ENCODE measurements around the gene NPB. TPM values are rescaled to one million over a fixed set of nuclear protein-coding genes. Genes with fewer than 3 reads are reported as not detected.

The NPB gene
- total RNA-seq, 4 donors from 2014 or later, result 0.12 to 0.16 TPM; not detected in 2

DNA sequence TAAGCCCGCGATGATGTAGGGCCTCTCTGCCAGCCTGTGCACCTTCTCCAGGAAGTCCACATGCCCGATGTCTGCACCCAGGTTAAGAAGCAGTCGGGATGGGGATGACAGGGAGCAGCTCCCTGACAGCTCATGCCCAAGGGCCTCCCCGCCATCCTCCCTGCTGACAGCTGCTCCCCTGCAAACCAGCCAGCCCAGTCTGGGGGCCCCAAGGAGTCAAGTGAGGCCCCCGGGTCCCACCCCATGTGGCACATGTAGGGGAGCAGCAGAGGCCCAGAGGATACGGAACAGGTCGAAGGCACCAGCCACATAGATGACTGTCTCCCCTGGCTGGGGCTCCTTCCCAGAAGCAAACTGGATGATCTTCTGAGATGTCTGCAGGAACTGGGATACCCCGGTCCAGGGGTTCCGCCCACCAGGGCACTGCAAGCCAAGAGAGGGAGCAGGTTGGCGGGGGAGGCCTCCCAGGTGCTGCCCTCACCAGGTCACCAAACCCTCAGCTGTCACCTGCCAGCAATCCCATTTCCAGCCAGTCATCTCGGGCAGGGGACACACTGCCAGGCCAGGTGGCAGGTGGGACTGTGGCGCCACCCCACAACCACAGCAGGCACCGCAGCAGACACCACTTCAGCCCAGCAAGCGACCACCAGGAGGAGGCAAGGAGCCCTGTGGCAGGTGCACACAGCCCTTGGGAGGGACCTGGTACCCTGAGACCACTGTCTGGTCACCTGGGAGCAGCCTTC, 4.6 kb downstream of the NPB start:
- H3K9me3 ChIP-seq, result no peaks in the 10 kb centered on the region
- H3K27ac ChIP-seq, result no peak overlapping the region
- no peak overlapping the region for H3K4me3 ChIP-seq
- no peak for ATAC-seq
- 100% methylated on average over 3 of the region's 15 CpGs; no CpG with 5 or more reads in 1 of the 2 donors for WGBS, 2 donors (ENCODE audit: low coverage in 1 of 2)
- peaks cover 17% of the 10 kb centered on the region for H3K27me3 ChIP-seq
- H3K36me3 ChIP-seq, result peaks cover 0 to 59% of the 10 kb centered on the region in 2 donors
- H3K4me1 ChIP-seq, result peaks cover 0 to 30% (median 16%) of the 10 kb centered on the region in 3 donors
- TF ChIP-seq POLR2AphosphoS5 (IDR thresholded peaks at IDR 0.05) (no peak), EP300 (IDR thresholded peaks at IDR 0.05) (no peak), POLR2A (IDR thresholded peaks at IDR 0.05) (no peak), CTCF (IDR thresholded peaks at IDR 0.05) (no peak)

DNA sequence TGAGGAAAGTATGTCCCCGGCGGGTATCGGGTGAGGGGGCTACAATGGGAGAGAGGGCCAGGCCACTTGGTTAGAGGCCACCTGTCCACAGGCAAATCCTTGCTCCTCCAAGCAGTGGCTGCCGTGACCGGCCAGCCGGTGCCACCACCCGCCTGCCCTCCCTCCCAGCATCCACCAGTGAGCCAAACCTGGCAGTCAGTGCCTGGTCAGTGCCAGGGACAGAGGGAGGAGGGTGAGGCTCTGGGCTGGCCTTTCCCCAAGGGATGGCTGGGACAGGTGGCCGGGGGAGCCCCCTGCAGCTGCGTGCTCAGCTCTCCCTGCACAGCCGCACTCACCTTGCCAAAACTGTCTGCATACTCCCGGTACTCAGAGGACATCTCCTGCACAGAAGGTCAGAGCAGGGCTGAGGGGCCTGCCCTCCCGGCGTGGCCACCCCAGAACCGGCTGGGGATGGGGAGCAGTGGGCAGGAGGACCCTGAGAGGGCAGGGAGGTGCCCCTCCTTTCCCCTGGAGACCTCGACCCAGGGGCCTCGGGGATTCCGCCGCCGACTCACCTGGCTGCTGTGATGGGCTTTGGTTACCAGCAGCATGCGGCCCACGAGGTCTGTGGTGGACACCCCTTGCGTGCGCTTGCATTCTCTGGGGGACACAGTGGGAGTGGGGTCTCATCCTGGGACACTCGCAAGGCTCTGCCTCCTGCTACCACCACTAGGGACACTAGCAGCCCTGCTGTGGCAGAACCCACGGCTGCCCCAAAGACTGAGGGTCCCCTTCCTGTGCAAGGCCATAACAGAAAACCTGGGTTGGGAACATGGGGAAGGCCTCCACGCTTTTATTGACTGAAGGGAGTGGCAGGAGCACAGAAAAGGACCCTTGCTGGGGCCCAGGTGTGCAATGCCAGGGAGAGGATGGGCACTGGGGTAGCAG, 5.4 kb downstream of the NPB start:
- H3K27me3 ChIP-seq, result peaks cover 8% of the 10 kb centered on the region
- TF ChIP-seq CTCF (IDR thresholded peaks at IDR 0.05) (no peak), EP300 (IDR thresholded peaks at IDR 0.05) (no peak), POLR2AphosphoS5 (IDR thresholded peaks at IDR 0.05) (no peak), POLR2A (IDR thresholded peaks at IDR 0.05) (no peak)
- H3K36me3 ChIP-seq, result peaks cover 0 to 66% of the 10 kb centered on the region in 2 donors
- WGBS, 2 donors (ENCODE audit: low coverage in 1 of 2), result 80 to 94% methylated on average over 1 to 3 of the region's 26 CpGs
- peaks cover 0 to 26% (median 8%) of the 10 kb centered on the region in 3 donors for H3K4me1 ChIP-seq
- H3K4me3 ChIP-seq, result no peak overlapping the region
- no peak for ATAC-seq
- H3K9me3 ChIP-seq, result no peaks in the 10 kb centered on the region
- H3K27ac ChIP-seq, result no peak overlapping the region

GRCh38 chr17:81908793-81909192, 6.8 kb downstream of the NPB start:
- Histone ChIP-seq H3K4me3 (no peak overlapping the region), H3K27ac (no peak overlapping the region), H3K27me3 (no peaks in the 10 kb centered on the region), H3K36me3 (peaks cover 0 to 76% of the 10 kb centered on the region in 2 donors), H3K9me3 (no peaks in the 10 kb centered on the region), H3K4me1 (peaks cover 0 to 19% (median 6%) of the 10 kb centered on the region in 3 donors)
- no CpG with 5 or more reads among the region's 11 CpGs for WGBS, 2 donors (ENCODE audit: low coverage in 1 of 2)
- TF ChIP-seq POLR2A (IDR thresholded peaks at IDR 0.05) (no peak), CTCF (IDR thresholded peaks at IDR 0.05) (no peak), POLR2AphosphoS5 (IDR thresholded peaks at IDR 0.05) (no peak)
- ATAC-seq, result no peak

DNA sequence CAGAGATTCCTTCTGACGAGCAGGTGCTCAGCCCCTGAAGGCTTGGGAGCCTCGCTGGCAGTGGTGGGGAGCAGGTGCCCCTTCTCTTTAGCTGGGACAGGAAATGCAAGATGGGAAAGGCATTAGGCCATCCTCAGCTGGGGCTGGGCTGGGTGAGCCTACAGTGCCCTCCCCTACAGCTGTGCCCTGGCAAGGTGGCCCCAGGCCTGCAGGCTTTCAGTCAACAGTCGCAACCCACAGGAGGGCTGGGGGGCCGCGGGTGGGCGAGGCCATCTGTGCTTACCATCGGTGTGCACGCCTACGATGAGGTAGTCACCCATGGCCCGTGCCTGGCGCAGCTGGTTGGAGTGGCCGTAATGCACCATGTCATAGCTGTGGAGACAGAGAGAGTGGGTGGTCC, 7.2 kb downstream of the NPB start:
- Histone ChIP-seq H3K36me3 (peaks cover 0 to 76% of the 10 kb centered on the region in 2 donors), H3K9me3 (no peaks in the 10 kb centered on the region), H3K27me3 (no peaks in the 10 kb centered on the region), H3K4me3 (no peak overlapping the region), H3K4me1 (peaks cover 0 to 19% (median 6%) of the 10 kb centered on the region in 3 donors), H3K27ac (no peak overlapping the region)
- ATAC-seq, result no peak
- no peak for TF ChIP-seq POLR2A (IDR thresholded peaks at IDR 0.05)
- no peak for TF ChIP-seq CTCF (IDR thresholded peaks at IDR 0.05)
- TF ChIP-seq EP300 (IDR thresholded peaks at IDR 0.05), result no peak
- TF ChIP-seq POLR2AphosphoS5 (IDR thresholded peaks at IDR 0.05), result no peak
- no CpG with 5 or more reads among the region's 12 CpGs for WGBS, 2 donors (ENCODE audit: low coverage in 1 of 2)
